ENCODE results near the gene XRN2.

Gene XRN2

DNA sequence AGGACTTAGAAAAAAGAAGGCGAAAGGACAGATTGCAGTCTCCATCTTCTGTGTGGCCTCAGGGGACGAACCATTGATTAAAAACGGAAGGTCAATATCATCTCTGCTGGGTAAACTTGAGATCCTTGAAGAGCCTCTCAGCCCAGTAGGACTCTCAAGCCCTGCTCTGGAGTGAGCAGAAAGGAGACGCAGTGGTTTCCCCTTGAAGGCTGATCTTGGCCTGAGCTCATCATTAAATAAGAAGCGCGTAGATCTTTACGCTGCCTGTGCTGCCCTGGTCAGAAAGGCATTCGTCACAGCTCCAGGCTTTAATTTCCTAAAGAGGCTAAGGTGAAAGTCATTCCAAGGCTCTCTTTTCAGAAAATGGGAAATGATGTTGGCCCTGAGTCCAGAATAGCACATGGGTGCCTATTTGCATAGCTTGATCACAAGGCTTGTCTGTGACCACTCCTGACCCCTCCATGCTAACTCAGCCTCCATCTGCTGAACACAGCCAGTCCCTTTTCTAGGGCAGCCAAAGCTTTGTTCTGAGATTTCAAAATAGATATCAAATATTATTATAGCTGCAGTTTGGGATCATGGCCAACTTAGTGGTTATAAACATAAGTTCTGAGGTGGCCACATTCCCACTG, 29.3 kb upstream of the XRN2 start:
- no peak overlapping the region for H3K4me3 ChIP-seq (ENCODE audit: low read length)
- DNase-seq (ENCODE audit: low read depth): no peak
- TF ChIP-seq, protein P1, sequence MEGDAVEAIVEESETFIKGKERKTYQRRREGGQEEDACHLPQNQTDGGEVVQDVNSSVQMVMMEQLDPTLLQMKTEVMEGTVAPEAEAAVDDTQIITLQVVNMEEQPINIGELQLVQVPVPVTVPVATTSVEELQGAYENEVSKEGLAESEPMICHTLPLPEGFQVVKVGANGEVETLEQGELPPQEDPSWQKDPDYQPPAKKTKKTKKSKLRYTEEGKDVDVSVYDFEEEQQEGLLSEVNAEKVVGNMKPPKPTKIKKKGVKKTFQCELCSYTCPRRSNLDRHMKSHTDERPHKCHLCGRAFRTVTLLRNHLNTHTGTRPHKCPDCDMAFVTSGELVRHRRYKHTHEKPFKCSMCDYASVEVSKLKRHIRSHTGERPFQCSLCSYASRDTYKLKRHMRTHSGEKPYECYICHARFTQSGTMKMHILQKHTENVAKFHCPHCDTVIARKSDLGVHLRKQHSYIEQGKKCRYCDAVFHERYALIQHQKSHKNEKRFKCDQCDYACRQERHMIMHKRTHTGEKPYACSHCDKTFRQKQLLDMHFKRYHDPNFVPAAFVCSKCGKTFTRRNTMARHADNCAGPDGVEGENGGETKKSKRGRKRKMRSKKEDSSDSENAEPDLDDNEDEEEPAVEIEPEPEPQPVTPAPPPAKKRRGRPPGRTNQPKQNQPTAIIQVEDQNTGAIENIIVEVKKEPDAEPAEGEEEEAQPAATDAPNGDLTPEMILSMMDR (IDR thresholded peaks at IDR 0.05; ENCODE audit: insufficient read depth, low read depth, low read length, missing control alignments): no peak

DNA sequence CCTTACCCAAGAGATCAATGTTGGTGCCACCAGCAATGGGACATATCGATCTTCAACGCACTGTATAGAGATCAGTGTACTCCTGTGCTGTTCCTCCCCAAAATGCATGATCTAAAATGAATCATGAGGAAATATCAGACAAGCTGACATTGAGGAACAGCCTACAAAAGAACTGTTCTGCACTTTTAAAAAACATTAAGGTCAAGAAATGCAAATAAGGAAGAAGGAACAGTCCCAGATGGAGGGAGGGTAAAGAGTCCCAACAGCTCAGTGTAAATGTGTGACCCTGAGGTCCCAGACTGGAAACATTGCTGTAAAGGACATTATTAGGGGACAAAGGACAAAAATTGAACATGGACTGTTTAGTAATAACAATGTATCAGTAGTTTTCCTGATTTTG, 24.3 kb upstream of the XRN2 start:
- TF ChIP-seq, protein P1 (IDR thresholded peaks at IDR 0.05; ENCODE audit: insufficient read depth, low read depth, low read length, missing control alignments): no peak
- DNase-seq (ENCODE audit: low read depth): no peak
- H3K4me3 ChIP-seq (ENCODE audit: low read length): no peak overlapping the region

DNA sequence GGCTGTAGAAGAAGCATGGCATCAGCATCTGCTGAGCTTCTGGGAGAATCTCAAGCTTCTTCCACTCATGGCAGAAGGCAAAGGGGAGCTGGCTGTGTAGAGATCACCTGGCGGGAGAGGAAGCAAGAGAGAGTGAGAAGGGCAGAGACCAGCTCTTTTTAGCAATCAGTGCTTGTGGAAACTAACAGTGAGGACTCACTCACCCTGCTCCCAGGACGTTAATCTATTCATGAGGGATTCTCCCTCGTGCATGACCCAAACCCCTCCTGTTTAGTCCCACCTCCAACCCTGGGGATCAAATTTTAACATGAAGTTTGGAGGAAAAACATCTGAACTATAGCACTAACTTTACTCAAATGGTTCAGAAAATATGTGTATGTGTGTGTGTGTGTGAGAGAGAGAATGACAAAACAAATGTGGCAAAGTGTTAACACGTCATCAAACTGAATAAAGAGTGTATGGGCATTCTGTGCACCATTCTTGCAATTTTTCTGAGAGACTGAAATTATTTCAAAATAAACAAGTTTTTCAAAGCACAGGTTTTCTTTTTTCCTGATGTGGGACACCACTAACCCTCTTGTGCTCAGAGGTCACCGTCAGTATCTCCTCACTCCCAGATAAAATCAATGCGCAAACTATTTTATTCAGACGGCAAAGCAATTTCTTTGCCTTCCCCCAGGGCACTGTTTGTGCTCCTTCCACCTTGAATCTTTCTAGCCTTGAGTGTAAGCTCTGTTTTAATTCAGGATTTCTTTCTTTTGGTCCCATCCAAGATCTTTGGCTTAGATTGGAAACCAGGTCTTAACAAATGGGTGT, 23.2 kb upstream of the XRN2 start:
- DNase-seq (ENCODE audit: low read depth): no peak

DNA sequence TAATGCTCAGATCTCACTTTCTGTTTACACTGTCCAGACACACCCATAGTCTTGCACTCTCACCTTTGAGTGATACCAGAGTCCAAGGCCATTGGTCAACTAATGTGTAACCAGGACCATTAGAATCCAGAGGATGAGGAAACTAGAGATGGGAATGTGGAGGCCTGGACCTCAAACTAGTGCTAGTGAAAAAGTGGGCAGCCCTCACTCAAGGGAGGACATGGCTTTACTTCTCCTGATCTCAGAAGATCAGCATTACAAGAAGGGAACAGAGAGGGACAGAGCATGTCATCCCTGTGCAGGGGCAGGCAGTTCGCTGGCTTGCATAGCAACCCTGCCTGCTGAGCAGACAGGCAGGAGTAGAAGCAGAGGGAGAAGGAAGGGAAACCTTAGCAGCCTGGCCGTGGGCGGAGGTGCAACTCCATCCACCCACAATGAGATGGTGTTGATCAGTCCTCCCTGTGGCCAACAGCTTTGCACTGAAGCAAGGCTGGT, 22.6 kb upstream of the XRN2 start:
- no peak overlapping the region for H3K4me3 ChIP-seq (ENCODE audit: low read length)
- no peak for DNase-seq (ENCODE audit: low read depth)
- TF ChIP-seq, protein P1 (IDR thresholded peaks at IDR 0.05; ENCODE audit: insufficient read depth, low read depth, low read length, missing control alignments): no peak

More for the DNA sequence above, 23.2 kb upstream of the XRN2 start:
- TF ChIP-seq, protein P1 (IDR thresholded peaks at IDR 0.05; ENCODE audit: insufficient read depth, low read depth, low read length, missing control alignments): no peak
- no peak overlapping the region for H3K4me3 ChIP-seq (ENCODE audit: low read length)

DNA sequence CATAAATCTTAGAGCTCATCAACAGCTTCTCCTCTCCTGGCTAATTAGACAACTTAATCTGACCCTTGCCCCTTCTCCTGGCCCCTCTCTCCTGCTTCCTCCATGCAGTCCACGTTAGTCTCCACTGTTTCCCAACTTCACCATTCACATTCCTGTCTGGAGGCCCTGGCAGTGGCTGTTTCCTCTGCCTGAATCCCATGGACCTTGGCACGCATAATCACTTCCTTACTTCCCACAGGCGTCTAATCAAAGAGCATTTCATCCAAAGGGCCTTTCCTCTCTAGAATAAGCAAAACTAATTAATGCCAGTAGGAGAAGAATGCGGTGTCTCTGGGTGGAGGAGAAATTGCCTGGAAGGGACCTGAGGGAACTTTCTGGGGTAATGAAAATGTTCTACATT, 16.4 kb upstream of the XRN2 start:
- no peak for DNase-seq (ENCODE audit: low read depth)
- H3K4me3 ChIP-seq (ENCODE audit: low read length): no peak overlapping the region
- TF ChIP-seq, protein P1 (IDR thresholded peaks at IDR 0.05; ENCODE audit: insufficient read depth, low read depth, low read length, missing control alignments): no peak

DNA sequence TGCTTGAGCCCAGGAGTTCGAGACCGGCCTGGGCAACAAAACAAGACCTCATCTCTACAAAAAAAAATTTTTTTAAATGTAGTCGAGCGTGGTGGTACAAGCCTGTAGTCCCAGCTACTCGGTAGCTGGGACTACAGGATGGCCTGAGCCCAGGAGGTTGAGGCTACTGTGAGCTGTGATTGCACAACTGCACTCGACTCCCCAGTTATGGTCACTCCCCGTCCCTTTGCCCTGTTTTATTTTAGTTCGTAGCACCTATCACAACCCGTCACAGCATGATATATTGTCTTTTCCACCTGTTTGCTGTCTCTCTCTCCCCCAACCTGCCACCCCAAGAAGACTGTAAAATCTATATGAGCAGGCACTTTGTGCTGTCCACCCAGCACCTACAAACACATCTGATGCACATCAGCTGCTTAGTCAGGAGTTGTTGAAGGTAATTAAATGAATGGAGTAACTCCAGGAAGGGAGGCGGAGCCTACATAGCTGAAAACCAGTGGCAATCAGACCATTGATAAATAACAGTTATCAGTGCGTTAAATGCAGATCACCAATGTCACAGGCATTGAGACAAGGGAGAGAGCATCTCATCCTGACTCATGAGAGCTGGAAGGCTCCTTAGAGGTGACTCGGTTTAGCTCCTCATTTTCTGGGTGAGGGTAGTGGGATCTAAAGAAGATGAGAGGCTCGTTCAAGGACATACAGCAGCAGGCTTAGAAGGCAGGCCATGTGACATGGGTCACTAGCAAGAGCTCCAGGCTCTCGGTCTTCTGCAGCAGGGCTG, 14.4 kb upstream of the XRN2 start:
- no peak for DNase-seq (ENCODE audit: low read depth)
- no peak overlapping the region for H3K4me3 ChIP-seq (ENCODE audit: low read length)
- TF ChIP-seq, protein P1 (IDR thresholded peaks at IDR 0.05; ENCODE audit: insufficient read depth, low read depth, low read length, missing control alignments): no peak

All from epithelial cell of esophagus (primary cell).